Subcutaneous adipose tissue (tissue), 4 donors: ENCODE results near the gene KRT2. TPM values are rescaled to one million over a fixed set of nuclear protein-coding genes. Genes with fewer than 3 reads are reported as not detected.

Source experiments
- CTCF ChIP-seq: fragments of 450-650 bp; IDR thresholded peaks from one replicate; pipeline ENCODE4 v1.5.1; 2016; ENCODE audit warnings: low read depth, mild to moderate bottlenecking, control low read depth, antibody characterized with exemption, moderate library complexity
- total RNA-seq, 4 donors: library from RNA; depleted of rRNA; stranded (reverse); fragments of >200 nt; gene quantifications; one replicate each; pipeline ENCODE4 v1.1.0, GENCODE V29; 2016

The KRT2 gene
- total RNA-seq, 4 donors from 2014 or later, result not detected

GRCh38 chr12:52663420-52663819, 11.4 kb upstream of the KRT2 start:
- TF ChIP-seq CTCF, result no peak

- no peak for TF ChIP-seq CTCF
Measured at GRCh38 chr12:52662918-52663229, 10.9 kb upstream of the KRT2 start.

GRCh38 chr12:52662093-52662917, 10.3 kb upstream of the KRT2 start:
- no peak for TF ChIP-seq CTCF

DNA sequence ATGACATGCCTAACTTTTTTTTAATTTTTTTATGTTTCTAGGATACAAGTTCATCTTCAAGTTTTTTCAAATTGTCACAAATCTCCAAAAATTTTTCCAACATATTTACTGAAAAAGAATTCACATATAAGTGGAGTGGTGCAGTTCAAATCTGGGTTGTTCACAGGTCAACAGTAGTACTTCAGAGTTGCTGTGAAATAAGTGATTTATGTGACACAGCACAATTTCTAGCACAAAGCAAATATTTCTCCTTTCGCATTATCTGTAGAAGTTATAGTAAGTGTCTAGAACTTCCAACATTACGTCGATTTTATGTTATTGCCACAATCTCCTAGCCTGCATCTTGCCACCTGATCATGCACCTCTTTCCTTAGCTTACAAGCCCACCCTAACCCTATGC, 9.7 kb upstream of the KRT2 start:
- TF ChIP-seq CTCF, result no peak

GRCh38 chr12:52660934-52661499, 9.0 kb upstream of the KRT2 start:
- no peak for TF ChIP-seq CTCF

DNA sequence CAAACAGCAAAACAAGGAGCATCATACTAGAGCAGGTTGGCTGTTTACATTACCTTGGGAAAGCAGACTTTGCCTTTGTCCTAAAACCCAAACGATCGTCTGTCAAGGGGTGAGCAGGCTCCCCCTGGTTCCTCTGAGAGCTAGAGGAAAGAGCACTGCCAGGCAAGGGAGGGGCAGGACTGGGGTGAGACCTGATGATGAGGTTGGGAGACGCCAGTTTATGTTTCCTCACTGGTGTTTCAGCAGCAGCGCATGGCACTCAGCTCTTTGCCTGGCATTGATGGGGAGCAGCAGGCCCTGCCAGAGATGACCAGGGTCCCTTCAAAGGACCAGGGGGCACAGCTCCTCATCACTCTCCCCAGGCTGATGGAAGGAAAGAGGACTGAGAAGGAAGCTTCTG, 7.9 kb upstream of the KRT2 start:
- TF ChIP-seq CTCF, result no peak

- TF ChIP-seq CTCF, result no peak
Measured at GRCh38 chr12:52659395-52659794, 7.4 kb upstream of the KRT2 start.
